Astrocyte (in vitro differentiated cells and primary cell): ENCODE measurements around the gene FBXO4. TPM values are rescaled to one million over a fixed set of nuclear protein-coding genes. Genes with fewer than 3 reads are reported as not detected.

Source experiments
- DNase-seq: peaks from one replicate; pipeline ENCODE4 v3.0.0-alpha.2; 2010; ENCODE audit warnings: low read depth
- FAIRE-seq: peaks from 2 replicates; lab custom pipeline; 2011; peaks lifted over from hg19 to GRCh38; lab: Jason Lieb, UNC
- H2AFZ ChIP-seq: 2 replicates; pipeline ENCODE4 v1.6.0; 2012; ENCODE audit warnings: low read depth, low read length, inconsistent platforms
- H3K27ac ChIP-seq: 2 replicates; pipeline ENCODE4 v1.5.1; 2011; ENCODE audit warnings: low read depth, low read length, inconsistent platforms
- H3K27me3 ChIP-seq: 2 replicates; pipeline ENCODE4 v1.6.0; 2011; ENCODE audit warnings: low read length, inconsistent platforms; ENCODE audit not compliant: insufficient read depth
- H3K36me3 ChIP-seq: 2 replicates; pipeline ENCODE4 v1.5.1; 2011; ENCODE audit warnings: low read length, inconsistent platforms; ENCODE audit not compliant: insufficient read depth
- H3K4me1 ChIP-seq: 2 replicates; pipeline ENCODE4 v1.5.1; 2011; ENCODE audit warnings: low read length, inconsistent platforms; ENCODE audit not compliant: insufficient read depth
- H3K4me2 ChIP-seq: 2 replicates; pipeline ENCODE4 v1.6.0; 2012; ENCODE audit warnings: low read length, inconsistent platforms
- H3K4me3 ChIP-seq: 2 replicates; pipeline ENCODE4 v1.5.1; 2011; ENCODE audit warnings: low read depth, mild to moderate bottlenecking, low read length, inconsistent platforms; ENCODE audit not compliant: insufficient read depth
- H3K79me2 ChIP-seq: 2 replicates; pipeline ENCODE4 v1.6.0; 2012; ENCODE audit warnings: mild to moderate bottlenecking, low read length, inconsistent platforms; ENCODE audit not compliant: insufficient read depth
- H3K9ac ChIP-seq: 2 replicates; pipeline ENCODE4 v1.6.0; 2012; ENCODE audit warnings: mild to moderate bottlenecking, low read length, inconsistent platforms
- H3K9me3 ChIP-seq: 2 replicates; pipeline ENCODE4 v1.5.1; 2012; ENCODE audit warnings: low read depth, mild to moderate bottlenecking, low read length, inconsistent platforms; ENCODE audit not compliant: insufficient read depth
- H4K20me1 ChIP-seq: 2 replicates; pipeline ENCODE4 v1.6.0; 2012; ENCODE audit warnings: low read length, inconsistent platforms; ENCODE audit not compliant: insufficient read depth
- H3K27ac Mint-ChIP-seq: one replicate; pipeline ENCODE4 v1.8.0; 2021; ENCODE audit warnings: mild to moderate bottlenecking, mixed read lengths; ENCODE audit not compliant: unreplicated experiment
- H3K27me3 Mint-ChIP-seq: one replicate; pipeline ENCODE4 v1.8.0; 2021; ENCODE audit warnings: low read depth, mixed read lengths; ENCODE audit not compliant: unreplicated experiment
- H3K36me3 Mint-ChIP-seq: one replicate; pipeline ENCODE4 v1.8.0; 2021; ENCODE audit warnings: low read depth, mixed read lengths; ENCODE audit not compliant: unreplicated experiment
- H3K4me1 Mint-ChIP-seq: one replicate; pipeline ENCODE4 v1.8.0; 2021; ENCODE audit warnings: low read depth, mixed read lengths; ENCODE audit not compliant: unreplicated experiment
- H3K4me3 Mint-ChIP-seq: one replicate; pipeline ENCODE4 v1.8.0; 2021; ENCODE audit warnings: mild to moderate bottlenecking, moderate library complexity, mixed read lengths; ENCODE audit not compliant: unreplicated experiment
- H3K9me3 Mint-ChIP-seq: one replicate; pipeline ENCODE4 v1.8.0; 2021; ENCODE audit warnings: mild to moderate bottlenecking, mixed read lengths; ENCODE audit not compliant: unreplicated experiment
- EZH2 ChIP-seq: IDR thresholded peaks from 2 replicates; pipeline ENCODE4 v1.6.1; 2012; ENCODE audit warnings: mild to moderate bottlenecking, low read length, inconsistent platforms; ENCODE audit not compliant: insufficient read depth
- total RNA-seq: library from RNA; stranded (reverse); gene quantifications from 2 replicates; pipeline ENCODE4 v1.2.1, GENCODE V29; 2021
- TF ChIP-seq, protein P1 (sequence below): IDR thresholded peaks from 2 replicates; pipeline ENCODE4 v1.5.1; 2011; ENCODE audit warnings: low read depth, mild to moderate bottlenecking, inconsistent platforms, low read length, moderate library complexity; ENCODE audit not compliant: insufficient read depth

FBXO4 gene
- total RNA-seq, 1 donor from 2014 or later, result 2.0 TPM

GRCh38 chr5:41893074-41893851, 31.8 kb upstream of the FBXO4 start:
- peaks cover 2% of the 10 kb centered on the region for H3K9me3 Mint-ChIP-seq
- no peaks in the 10 kb centered on the region for H3K36me3 Mint-ChIP-seq
- peaks cover 24% of the 10 kb centered on the region for H3K27me3 Mint-ChIP-seq
- FAIRE-seq (no peak), DNase-seq (no peak)
- Histone ChIP-seq H3K9ac (no peak overlapping the region), H2AFZ (no peak overlapping the region), H3K9me3 (no peaks in the 10 kb centered on the region), H3K4me2 (no peak overlapping the region), H3K27ac (no peak overlapping the region), H3K4me1 (no peaks in the 10 kb centered on the region), H3K79me2 (no peaks in the 10 kb centered on the region), H4K20me1 (no peaks in the 10 kb centered on the region), H3K36me3 (no peaks in the 10 kb centered on the region), H3K27me3 (peaks cover 6% of the 10 kb centered on the region), H3K4me3 (no peak overlapping the region)
- no peak for TF ChIP-seq EZH2
- TF ChIP-seq, protein P1, sequence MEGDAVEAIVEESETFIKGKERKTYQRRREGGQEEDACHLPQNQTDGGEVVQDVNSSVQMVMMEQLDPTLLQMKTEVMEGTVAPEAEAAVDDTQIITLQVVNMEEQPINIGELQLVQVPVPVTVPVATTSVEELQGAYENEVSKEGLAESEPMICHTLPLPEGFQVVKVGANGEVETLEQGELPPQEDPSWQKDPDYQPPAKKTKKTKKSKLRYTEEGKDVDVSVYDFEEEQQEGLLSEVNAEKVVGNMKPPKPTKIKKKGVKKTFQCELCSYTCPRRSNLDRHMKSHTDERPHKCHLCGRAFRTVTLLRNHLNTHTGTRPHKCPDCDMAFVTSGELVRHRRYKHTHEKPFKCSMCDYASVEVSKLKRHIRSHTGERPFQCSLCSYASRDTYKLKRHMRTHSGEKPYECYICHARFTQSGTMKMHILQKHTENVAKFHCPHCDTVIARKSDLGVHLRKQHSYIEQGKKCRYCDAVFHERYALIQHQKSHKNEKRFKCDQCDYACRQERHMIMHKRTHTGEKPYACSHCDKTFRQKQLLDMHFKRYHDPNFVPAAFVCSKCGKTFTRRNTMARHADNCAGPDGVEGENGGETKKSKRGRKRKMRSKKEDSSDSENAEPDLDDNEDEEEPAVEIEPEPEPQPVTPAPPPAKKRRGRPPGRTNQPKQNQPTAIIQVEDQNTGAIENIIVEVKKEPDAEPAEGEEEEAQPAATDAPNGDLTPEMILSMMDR, result no peak
- H3K27ac Mint-ChIP-seq, result no peak overlapping the region
- H3K4me3 Mint-ChIP-seq, result no peak overlapping the region
- H3K4me1 Mint-ChIP-seq, result peaks cover 2% of the 10 kb centered on the region

- no peaks in the 10 kb centered on the region for H3K36me3 ChIP-seq
- peaks cover 6% of the 10 kb centered on the region for H3K27me3 ChIP-seq
- Mint-ChIP-seq H3K27me3 (peaks cover 22% of the 10 kb centered on the region), H3K9me3 (peaks cover 2% of the 10 kb centered on the region), H3K27ac (no peak overlapping the region), H3K4me1 (no peaks in the 10 kb centered on the region), H3K4me3 (no peak overlapping the region), H3K36me3 (no peaks in the 10 kb centered on the region)
- H3K9ac ChIP-seq, result no peak overlapping the region
- no peak for FAIRE-seq
- no peak overlapping the region for H2AFZ ChIP-seq
- no peak for TF ChIP-seq EZH2
- TF ChIP-seq, protein P1, result no peak
- no peaks in the 10 kb centered on the region for H4K20me1 ChIP-seq
- H3K9me3 ChIP-seq, result no peaks in the 10 kb centered on the region
- H3K79me2 ChIP-seq, result no peaks in the 10 kb centered on the region
- no peak overlapping the region for H3K27ac ChIP-seq
- H3K4me1 ChIP-seq, result no peaks in the 10 kb centered on the region
- H3K4me3 ChIP-seq, result no peak overlapping the region
- no peak for DNase-seq
- H3K4me2 ChIP-seq, result no peak overlapping the region
These were observed 28.9 kb upstream of the FBXO4 start for GRCh38 chr5:41896230-41896629.

DNA sequence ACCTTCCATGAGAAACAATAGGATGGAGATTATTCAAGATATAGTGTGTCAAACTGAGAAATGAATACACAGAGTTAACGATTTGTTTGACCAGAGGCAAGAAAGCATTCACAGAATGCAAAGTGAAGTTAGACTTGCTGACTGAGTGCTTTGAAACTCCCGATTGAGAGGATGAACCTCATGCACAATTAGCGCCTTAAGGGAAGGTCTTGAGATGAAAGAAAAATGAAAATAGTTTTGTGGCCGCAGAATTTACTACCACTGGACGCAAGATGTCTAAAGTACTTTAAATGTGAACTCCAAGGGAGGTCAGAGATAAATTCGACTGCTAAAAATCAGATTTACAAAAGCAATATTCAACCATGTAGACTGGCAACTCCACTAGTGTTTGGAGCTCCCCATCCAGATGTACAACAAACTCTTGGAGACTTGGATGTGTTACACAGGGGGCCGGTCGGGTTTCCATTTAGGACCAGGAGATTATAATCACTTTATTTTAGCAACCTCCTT, 21.6 kb upstream of the FBXO4 start:
- Histone ChIP-seq H2AFZ (peak overlapping the region; percentile 71), H3K4me1 (peaks cover 5% of the 10 kb centered on the region), H3K9ac (peak overlapping the region; percentile 97), H3K79me2 (peaks cover 35% of the 10 kb centered on the region), H3K4me3 (peak overlapping the region; percentile 95), H4K20me1 (no peaks in the 10 kb centered on the region), H3K27ac (peak overlapping the region; percentile 48), H3K4me2 (peak overlapping the region; percentile 87), H3K36me3 (peaks cover 7% of the 10 kb centered on the region), H3K27me3 (no peaks in the 10 kb centered on the region), H3K9me3 (no peaks in the 10 kb centered on the region)
- peak overlapping the region; percentile 98 for H3K27ac Mint-ChIP-seq
- no peak for DNase-seq
- peaks cover 15% of the 10 kb centered on the region for H3K4me1 Mint-ChIP-seq
- no peak for FAIRE-seq
- H3K4me3 Mint-ChIP-seq, result peak overlapping the region; percentile 97
- no peak for TF ChIP-seq EZH2
- TF ChIP-seq, protein P1, result no peak
- no peaks in the 10 kb centered on the region for H3K36me3 Mint-ChIP-seq
- H3K9me3 Mint-ChIP-seq, result no peaks in the 10 kb centered on the region
- peaks cover 1% of the 10 kb centered on the region for H3K27me3 Mint-ChIP-seq
